GM10847 (cell line): Measurements from ENCODE around the gene NBEA.

Experiments
- POLR2A ChIP-seq: IDR thresholded peaks from 2 replicates; pipeline ENCODE4 v1.6.1; 2011; ENCODE audit not compliant: insufficient read length; ENCODE audit errors: extremely low read depth

NBEA gene

GRCh38 chr13:35599384-35599783 is 657.3 kb downstream of the NBEA start:
- no peak for TF ChIP-seq POLR2A

GRCh38 chr13:35600137-35600536 is 658.1 kb downstream of the NBEA start:
- no peak for TF ChIP-seq POLR2A

- no peak for TF ChIP-seq POLR2A
Measured at GRCh38 chr13:35603593-35604285, 661.7 kb downstream of the NBEA start.

GRCh38 chr13:35614666-35615065 is 672.6 kb downstream of the NBEA start:
- no peak for TF ChIP-seq POLR2A

- TF ChIP-seq POLR2A: no peak
Measured at GRCh38 chr13:35617420-35617819, 675.4 kb downstream of the NBEA start.

GRCh38 chr13:35618565-35619083 is 676.6 kb downstream of the NBEA start:
- TF ChIP-seq POLR2A: no peak

- TF ChIP-seq POLR2A: no peak
Measured at GRCh38 chr13:35621989-35622388, 679.9 kb downstream of the NBEA start.

GRCh38 chr13:35629026-35629425 is 687.0 kb downstream of the NBEA start:
- TF ChIP-seq POLR2A: no peak

- no peak for TF ChIP-seq POLR2A
Measured at GRCh38 chr13:35630551-35631275, 688.6 kb downstream of the NBEA start.

GRCh38 chr13:35631666-35632065 is 689.6 kb downstream of the NBEA start:
- TF ChIP-seq POLR2A: no peak

GRCh38 chr13:35643625-35644024 is 701.6 kb downstream of the NBEA start:
- TF ChIP-seq POLR2A: no peak

GRCh38 chr13:35646056-35646774 is 704.1 kb downstream of the NBEA start:
- TF ChIP-seq POLR2A: no peak

GRCh38 chr13:35648201-35648600 is 706.1 kb downstream of the NBEA start:
- no peak for TF ChIP-seq POLR2A

- no peak for TF ChIP-seq POLR2A
Measured at GRCh38 chr13:35649162-35649561, 707.1 kb downstream of the NBEA start.

- no peak for TF ChIP-seq POLR2A
Measured at GRCh38 chr13:35659796-35660195, 717.7 kb downstream of the NBEA start.

GRCh38 chr13:35664747-35665146 is 722.7 kb downstream of the NBEA start:
- TF ChIP-seq POLR2A: no peak
